Uterus (tissue), 4 donors: ENCODE measurements around the gene CYS1. TPM values are rescaled to one million over a fixed set of nuclear protein-coding genes. Genes with fewer than 3 reads are reported as not detected.
"Not testable (repeated sequence)": the region's sequence is repeated elsewhere in the genome, so short reads cannot be mapped to it uniquely, and the experiment has no call there.

Experiments used
- DNase-seq, 2 donors: peaks; one replicate each; pipeline ENCODE4 v3.0.0-alpha.2; 2019 to 2020
- H3K27ac ChIP-seq, 2 donors: fragments of 200-600 bp; sonication (generic); 1 replicate in 1 of 2; 2 replicates in 1 of 2; pipeline ENCODE4 v1.5.1; 2016 to 2018
- H3K27me3 ChIP-seq, 2 donors: fragments of 200-600 bp; sonication (generic); one replicate each; pipeline ENCODE4 v1.5.1; 2018 to 2019; ENCODE audit warnings: control low read depth in 1 of 2
- H3K36me3 ChIP-seq, 2 donors: fragments of 200-600 bp; sonication (generic); one replicate each; pipeline ENCODE4 v1.5.1; 2019; ENCODE audit warnings: control low read depth in 1 of 2
- H3K4me1 ChIP-seq, 2 donors: fragments of 200-600 bp; sonication (generic); one replicate each; pipeline ENCODE4 v1.5.1; 2018 to 2019; ENCODE audit warnings: control low read depth in 1 of 2
- H3K4me3 ChIP-seq, 2 donors: fragments of 200-600 bp; sonication (generic); 1 replicate in 1 of 2; 2 replicates in 1 of 2; pipeline ENCODE4 v1.5.1; 2018 to 2019; ENCODE audit warnings: mild to moderate bottlenecking in 1 of 2
- H3K9me3 ChIP-seq, 2 donors: fragments of 200-600 bp; sonication (generic); one replicate each; pipeline ENCODE4 v1.5.1; 2019; ENCODE audit warnings: control low read depth in 1 of 2
- POLR2A ChIP-seq, 2 donors: fragments of 450-650 bp; IDR thresholded peaks; one replicate each; pipeline ENCODE4 v1.6.1; 2016; ENCODE audit warnings: antibody characterized with exemption in 2 of 2, mild to moderate bottlenecking in 1 of 2, moderate library complexity in 1 of 2
- intact Hi-C: fragments of 100-400 bp; cut with DNase I; formaldehyde crosslinking; loops from one replicate; pipeline ENCODE4 v1.15.1; 2023; ENCODE audit warnings: low total_unique reads
- total RNA-seq, 4 donors: library from RNA; depleted of rRNA in 3 of 4; stranded (reverse); fragments of >200 nt in 3 of 4; gene quantifications; one replicate each; pipeline versions ENCODE4 v1.1.0 to v1.2.4, GENCODE V29; 2014 to 2023
- TF ChIP-seq, protein P1 (sequence below), 4 experiments: fragments of 200-600 bp in 2 of 4; fragments of 450-650 bp in 2 of 4; sonication (generic) in 2 of 4; IDR thresholded peaks; one replicate each; pipeline ENCODE4 v1.5.1; 2016 to 2019; ENCODE audit warnings: antibody characterized with exemption in 4 of 4, mild to moderate bottlenecking in 2 of 4, moderate library complexity in 1 of 4
- donor health status: DM: yes; HTN: yes; CAD: no.

The CYS1 gene
- total RNA-seq, 4 donors from 2014 or later = 7.2 to 15.5 (median 11.2) TPM

GRCh38 chr2:10094271-10094814 lies 14.1 kb upstream of the CYS1 start:
- TF ChIP-seq, protein P1, sequence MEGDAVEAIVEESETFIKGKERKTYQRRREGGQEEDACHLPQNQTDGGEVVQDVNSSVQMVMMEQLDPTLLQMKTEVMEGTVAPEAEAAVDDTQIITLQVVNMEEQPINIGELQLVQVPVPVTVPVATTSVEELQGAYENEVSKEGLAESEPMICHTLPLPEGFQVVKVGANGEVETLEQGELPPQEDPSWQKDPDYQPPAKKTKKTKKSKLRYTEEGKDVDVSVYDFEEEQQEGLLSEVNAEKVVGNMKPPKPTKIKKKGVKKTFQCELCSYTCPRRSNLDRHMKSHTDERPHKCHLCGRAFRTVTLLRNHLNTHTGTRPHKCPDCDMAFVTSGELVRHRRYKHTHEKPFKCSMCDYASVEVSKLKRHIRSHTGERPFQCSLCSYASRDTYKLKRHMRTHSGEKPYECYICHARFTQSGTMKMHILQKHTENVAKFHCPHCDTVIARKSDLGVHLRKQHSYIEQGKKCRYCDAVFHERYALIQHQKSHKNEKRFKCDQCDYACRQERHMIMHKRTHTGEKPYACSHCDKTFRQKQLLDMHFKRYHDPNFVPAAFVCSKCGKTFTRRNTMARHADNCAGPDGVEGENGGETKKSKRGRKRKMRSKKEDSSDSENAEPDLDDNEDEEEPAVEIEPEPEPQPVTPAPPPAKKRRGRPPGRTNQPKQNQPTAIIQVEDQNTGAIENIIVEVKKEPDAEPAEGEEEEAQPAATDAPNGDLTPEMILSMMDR (IDR thresholded peaks at IDR 0.05) = no peak
- TF ChIP-seq POLR2A (IDR thresholded peaks at IDR 0.05) = no peak
- intact Hi-C loops = no loop called here
- Histone ChIP-seq H3K4me3 (no peak overlapping the region), H3K27me3 (peaks cover 0 to 9% of the 10 kb centered on the region in 2 donors), H3K9me3 (no peaks in the 10 kb centered on the region), H3K27ac (no peak overlapping the region), H3K36me3 (no peaks in the 10 kb centered on the region), H3K4me1 (no peaks in the 10 kb centered on the region)
- DNase-seq = no peak

DNA sequence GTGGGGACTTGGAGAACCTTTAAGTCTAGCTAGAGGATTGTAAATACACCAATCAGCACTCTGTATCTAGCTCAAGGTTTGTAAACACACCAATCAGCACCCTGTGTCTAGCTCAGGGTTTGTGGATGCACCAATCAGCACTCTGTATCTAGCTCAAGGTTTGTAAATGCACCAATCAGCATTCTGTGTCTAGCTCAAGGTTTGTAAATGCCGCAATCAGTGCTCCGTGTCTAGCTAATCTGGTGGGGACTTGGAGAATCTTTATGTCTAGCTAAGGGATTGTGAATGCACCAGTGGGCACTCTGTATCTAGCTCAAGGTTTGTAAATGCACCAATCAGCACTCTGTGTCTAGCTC lies 11.7 kb upstream of the CYS1 start:
- H3K36me3 ChIP-seq, H3K27ac ChIP-seq, H3K9me3 ChIP-seq, H3K4me3 ChIP-seq, H3K4me1 ChIP-seq, DNase-seq, H3K27me3 ChIP-seq, intact Hi-C loops: not testable (repeated sequence)

DNA sequence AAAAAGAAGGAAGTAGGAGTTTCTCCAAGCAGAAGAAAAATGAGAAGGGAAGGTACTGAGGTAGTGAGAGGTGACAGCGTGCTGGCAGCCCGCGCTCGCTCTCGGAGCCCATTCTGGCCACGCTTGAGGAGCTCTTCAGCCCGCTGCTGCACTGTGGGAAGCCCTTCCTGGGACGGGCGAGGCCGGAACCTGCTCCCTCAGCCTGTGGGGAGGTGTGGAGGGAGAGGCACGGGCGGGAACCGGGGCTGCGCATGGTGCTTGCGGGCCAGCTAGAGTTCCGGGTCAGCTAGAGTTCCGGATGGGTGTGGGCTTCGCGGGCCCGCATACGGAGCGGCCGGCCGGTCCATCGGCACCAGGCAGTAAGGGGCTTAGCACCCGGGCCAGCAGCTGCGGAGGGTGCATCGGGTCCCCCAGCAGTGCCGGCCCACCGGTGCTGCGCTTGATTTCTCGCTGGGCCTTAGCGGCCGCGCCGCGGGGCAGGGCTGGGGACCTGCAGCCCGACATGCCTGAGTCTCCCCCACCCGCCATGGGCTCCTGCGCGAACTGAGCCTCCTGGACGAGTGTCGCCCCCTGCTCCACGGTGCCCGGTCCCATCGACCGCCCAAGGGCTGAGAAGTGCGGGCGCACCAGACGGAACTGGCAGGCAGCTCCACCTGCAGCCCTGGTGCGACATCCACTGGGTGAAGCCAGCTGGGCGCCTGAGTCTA lies 11.1 kb upstream of the CYS1 start:
- intact Hi-C loops = no loop called here
- H3K27me3 ChIP-seq = peaks cover 0 to 9% of the 10 kb centered on the region in 2 donors
- peak overlapping the region in 1 of 2 donors; percentile 35 for H3K4me3 ChIP-seq
- H3K4me1 ChIP-seq = no peaks in the 10 kb centered on the region
- no peaks in the 10 kb centered on the region for H3K36me3 ChIP-seq
- no peak overlapping the region for H3K27ac ChIP-seq
- no peaks in the 10 kb centered on the region for H3K9me3 ChIP-seq
- no peak for TF ChIP-seq POLR2A (IDR thresholded peaks at IDR 0.05)
- TF ChIP-seq, protein P1 (IDR thresholded peaks at IDR 0.05) = no peak
- no peak for DNase-seq

DNA sequence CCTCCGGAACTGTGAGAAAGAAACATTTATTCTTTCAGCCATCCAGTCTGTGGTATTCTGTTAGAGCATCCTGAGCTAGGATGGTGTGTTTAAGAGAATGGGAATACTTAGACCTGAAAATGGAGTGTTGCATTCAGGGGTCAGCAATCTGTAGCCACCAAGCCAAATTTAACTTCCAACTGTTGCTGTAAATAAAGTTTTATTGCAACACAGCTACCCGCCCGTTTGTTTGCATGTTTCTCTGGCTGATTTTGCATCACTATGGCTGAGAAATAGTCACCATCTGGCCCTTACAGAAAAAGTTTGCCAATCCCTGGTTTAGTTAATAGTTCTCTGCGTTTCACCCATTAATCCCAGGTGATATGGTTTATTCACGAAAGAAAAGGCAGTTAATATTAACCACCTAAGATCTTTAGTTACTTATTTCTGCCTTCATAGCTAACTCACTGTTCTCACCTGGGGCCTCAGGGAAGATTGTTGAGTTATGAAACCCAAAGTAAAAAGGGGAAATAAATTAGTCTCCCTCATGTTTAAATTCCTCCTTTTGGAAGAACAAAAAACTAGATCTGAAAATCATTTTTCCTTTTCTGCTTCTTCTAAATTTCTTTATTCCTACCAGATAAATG lies 9.5 kb upstream of the CYS1 start:
- Histone ChIP-seq H3K4me1 (no peaks in the 10 kb centered on the region), H3K27ac (no peak overlapping the region), H3K9me3 (no peaks in the 10 kb centered on the region), H3K27me3 (peaks cover 0 to 9% of the 10 kb centered on the region in 2 donors), H3K4me3 (no peak overlapping the region), H3K36me3 (no peaks in the 10 kb centered on the region)
- TF ChIP-seq POLR2A (IDR thresholded peaks at IDR 0.05) = no peak
- TF ChIP-seq, protein P1 (IDR thresholded peaks at IDR 0.05) = no peak
- intact Hi-C loops = no loop called here
- no peak for DNase-seq

DNA sequence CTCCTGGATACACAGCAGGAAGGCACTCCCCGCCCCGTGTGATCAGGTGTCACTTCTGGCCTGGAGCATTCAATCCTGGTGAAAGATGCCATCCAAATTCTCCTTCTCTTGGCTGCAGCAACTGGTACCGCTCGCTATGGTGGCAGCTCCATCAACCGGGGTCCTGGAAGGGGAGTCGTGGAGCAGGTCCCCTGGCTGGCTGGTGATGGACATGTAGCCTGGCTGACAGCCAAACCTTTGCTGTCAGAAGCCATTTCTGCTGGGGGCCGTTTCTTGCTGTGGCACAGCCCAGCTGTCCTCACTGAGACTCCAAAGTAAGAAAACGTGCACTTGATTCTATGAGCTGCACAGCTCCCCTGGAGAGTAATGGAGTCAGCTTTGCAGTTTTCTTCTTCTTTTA lies 7.1 kb upstream of the CYS1 start:
- intact Hi-C loops = no loop called here
- no peaks in the 10 kb centered on the region for H3K4me1 ChIP-seq
- H3K36me3 ChIP-seq = no peaks in the 10 kb centered on the region
- H3K4me3 ChIP-seq = no peak overlapping the region
- no peak for DNase-seq
- no peak for TF ChIP-seq POLR2A (IDR thresholded peaks at IDR 0.05)
- TF ChIP-seq, protein P1 (IDR thresholded peaks at IDR 0.05) = no peak
- H3K27ac ChIP-seq = no peak overlapping the region
- H3K9me3 ChIP-seq = no peaks in the 10 kb centered on the region
- H3K27me3 ChIP-seq = peaks cover 0 to 9% of the 10 kb centered on the region in 2 donors
